ENCODE results near the gene PAPPA.

Gene PAPPA

DNA sequence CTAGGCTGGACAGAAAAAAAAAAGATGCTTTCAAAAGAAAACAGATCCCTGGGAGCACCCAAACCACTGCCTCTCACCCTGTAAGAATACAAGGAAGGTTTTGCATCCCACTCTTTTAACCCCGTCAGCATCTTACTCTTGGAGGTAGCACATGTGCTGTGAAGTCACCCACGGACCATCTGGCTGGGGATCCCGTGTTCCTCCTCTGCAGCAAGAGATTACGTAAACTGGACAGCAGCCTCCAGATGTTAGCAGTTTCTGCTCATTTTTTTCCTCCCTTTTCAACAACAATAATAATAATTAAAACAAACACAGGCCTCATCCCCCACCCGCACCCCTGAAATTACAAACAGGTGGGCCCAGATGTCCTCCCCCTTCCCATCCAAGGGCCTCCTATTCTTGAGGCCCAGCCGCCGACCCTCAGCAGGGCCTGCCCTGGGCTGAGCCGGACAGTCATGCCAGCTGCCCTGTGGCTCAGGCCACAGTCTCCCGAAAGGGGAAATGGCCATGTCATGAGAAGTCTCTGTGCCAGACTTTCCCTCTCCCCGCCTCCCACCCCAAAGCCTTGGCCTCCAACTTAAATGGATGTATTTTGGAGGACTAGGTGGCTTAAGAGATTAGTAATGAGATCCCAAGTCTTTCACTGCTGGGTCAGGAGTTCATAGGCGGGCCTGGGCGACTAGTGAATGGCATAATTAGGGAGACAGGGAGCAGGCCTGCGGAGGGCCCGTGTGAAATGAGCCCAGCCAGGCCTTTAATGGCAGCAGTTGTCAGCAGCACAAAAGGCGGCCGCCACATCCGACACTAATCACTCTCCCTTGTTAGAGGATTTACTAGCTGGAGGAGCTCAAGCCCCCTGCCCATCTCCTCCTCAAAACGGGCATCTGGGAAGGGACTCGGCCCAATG lies 165.1 kb downstream of the PAPPA start:
- peak; percentile 46 for DNase-seq (ENCODE audit: low read depth, low spot score)

- DNase-seq (ENCODE audit: low read depth, low spot score): no peak
These were observed 165.9 kb downstream of the PAPPA start for GRCh38 chr9:116319480-116319879.

GRCh38 chr9:116320290-116320689 lies 166.7 kb downstream of the PAPPA start:
- DNase-seq (ENCODE audit: low read depth, low spot score): no peak

DNA sequence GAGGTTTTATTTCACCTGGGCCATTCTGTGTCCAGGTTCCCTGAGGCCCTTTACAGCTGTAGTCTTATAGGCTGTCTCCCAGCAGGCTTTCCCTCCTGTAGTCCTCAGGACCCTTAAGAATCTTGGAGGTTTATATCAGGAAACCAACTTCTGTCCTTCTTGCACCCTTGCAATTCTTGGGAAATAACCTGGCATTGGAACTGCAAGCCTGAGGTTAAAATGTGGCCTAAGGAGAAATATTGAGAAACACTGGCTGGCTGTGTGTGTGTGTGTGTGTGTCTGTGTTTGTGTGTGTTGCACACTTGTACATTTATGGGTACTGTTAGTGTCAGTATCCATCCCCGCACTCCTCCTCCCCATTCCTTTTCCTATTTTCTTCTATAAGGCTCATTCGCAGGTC lies 168.9 kb downstream of the PAPPA start:
- peak; percentile 23 for DNase-seq (ENCODE audit: low read depth, low spot score)

DNA sequence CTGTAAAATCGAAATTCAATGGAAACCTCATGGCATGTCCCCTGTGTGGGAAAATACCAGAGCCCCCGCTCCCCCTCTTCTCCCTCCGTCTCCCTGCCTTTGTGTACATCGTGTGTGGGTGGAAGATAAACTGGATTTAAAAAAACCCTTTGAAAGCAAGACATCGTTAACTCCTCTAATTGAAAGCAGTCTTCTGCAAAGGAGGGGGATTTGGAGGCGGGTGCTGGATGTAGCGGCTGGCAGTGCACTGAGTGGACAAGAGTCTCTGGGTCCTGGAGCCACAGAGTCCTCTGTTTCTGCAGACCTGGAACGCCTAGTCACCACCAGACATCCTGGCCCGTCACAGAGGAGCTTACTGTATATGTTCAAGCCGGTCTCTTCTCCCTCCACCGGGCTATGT lies 169.4 kb downstream of the PAPPA start:
- peak; percentile 39 for DNase-seq (ENCODE audit: low read depth, low spot score)

GRCh38 chr9:116323571-116323970 lies 170.0 kb downstream of the PAPPA start:
- DNase-seq (ENCODE audit: low read depth, low spot score): no peak

GRCh38 chr9:116325924-116326323 lies 172.3 kb downstream of the PAPPA start:
- no peak for DNase-seq (ENCODE audit: low read depth, low spot score)

DNA sequence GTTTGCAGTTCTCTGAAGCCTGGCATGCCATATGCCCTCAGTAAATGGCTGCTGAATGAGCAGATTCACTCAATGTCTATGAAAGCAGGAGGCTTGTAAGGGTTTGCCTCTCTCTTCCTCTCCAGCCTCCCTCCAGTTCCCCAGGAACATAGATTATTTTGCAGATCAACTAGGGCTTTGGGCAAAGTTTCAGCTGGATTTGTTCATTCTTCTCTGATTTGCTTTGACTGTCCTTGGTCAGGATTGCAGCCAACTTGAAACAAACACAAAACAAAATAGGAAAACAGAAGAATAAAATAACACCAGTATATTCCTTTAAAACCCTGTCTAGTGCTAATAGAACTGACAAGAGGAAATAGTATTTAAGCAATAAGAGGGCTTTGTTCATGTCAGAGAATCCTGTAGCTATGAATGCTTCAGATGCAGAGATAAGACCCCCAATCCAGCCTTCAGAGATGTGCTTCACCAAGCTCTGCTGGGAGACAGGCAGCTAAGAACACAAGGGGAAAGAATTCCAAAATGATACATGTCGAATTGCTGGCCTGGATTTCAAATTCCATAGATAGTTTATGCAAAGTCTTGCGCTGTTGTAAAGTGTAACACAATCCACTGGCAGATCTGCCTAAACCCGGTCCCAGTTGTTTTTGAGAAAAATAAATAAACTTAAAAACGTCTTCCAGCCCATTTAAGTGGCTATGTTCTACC lies 174.3 kb downstream of the PAPPA start:
- peak; percentile 44 for DNase-seq (ENCODE audit: low read depth, low spot score)

DNA sequence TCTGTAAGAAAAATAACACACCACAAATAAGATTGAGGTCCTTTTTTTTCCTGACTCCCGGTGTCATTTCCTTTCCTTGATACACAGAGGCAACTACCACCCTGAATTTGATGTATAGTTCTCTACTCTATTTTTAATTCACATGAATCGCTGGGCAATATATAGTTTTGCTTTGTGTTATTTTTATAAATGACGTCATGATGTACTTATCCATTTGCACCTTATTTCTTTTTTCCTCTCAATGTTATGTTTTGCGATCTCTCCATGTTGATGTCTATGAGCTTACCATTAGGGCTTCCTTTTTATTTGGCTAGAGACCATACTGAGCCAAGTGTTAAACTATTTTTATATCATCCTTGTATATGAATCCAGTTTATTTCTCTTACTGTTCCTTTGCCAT lies 175.9 kb downstream of the PAPPA start:
- DNase-seq (ENCODE audit: low read depth, low spot score): no peak

DNA sequence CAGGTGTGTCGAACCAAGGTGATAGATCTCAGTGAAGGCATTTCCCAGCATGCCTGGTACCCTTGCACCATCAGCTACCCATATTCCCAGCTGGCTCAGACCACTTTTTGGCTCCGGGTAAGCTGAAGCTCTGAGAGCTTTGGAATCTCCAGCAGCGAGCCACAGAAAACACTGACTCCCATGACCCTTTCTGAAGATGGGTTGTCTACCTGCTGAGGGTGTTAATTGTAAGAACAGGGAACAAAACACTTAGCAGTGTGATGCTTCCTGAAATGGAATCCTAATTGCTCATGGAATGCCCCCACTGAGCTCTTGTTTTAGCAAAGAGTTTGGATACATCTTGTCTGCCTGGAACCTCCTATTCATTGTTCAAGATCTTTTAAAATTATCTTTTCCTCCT lies 177.7 kb downstream of the PAPPA start:
- DNase-seq (ENCODE audit: low read depth, low spot score): no peak

GRCh38 chr9:116332090-116332489 lies 178.5 kb downstream of the PAPPA start:
- no peak for DNase-seq (ENCODE audit: low read depth, low spot score)

- DNase-seq (ENCODE audit: low read depth, low spot score): no peak
These were observed 179.7 kb downstream of the PAPPA start for GRCh38 chr9:116333254-116333653.

- no peak for DNase-seq (ENCODE audit: low read depth, low spot score)
These were observed 181.1 kb downstream of the PAPPA start for GRCh38 chr9:116334546-116335150.

- no peak for DNase-seq (ENCODE audit: low read depth, low spot score)
These were observed 181.8 kb downstream of the PAPPA start for GRCh38 chr9:116335392-116335791.

DNA sequence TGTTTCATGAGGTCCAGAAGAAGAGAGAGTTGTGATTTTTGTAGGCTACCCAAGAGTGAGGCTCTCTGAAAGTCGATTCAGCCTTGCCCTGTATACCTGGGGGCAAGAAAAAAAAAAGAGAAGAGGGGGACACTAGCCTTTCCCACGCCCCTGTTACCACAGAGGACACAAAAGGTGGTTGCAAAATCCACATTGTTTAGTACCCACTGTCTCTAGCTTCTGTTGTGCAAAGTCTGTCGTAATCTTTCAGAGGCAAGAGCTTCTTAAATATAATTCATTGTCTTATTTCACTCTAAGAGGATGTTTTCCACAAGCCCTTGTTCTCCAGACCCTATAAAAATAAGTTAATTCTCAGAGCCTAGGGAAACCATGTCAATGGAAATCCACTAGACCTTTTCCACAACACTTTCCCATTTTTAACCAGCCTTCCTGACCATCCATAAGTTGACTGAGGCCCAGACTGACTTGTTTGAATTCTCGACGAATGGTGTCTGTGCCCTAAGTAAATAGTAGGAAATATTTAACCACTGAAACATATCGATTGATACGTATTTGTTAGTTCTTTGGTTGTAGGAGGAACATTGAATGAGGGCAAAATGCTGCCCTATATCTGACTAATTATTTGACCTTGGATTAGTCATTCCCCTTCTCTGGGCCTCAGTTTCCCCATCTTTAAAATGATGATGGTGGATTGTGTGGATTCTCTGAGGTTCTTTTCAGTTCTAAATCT lies 182.7 kb downstream of the PAPPA start:
- no peak for DNase-seq (ENCODE audit: low read depth, low spot score)

DNA sequence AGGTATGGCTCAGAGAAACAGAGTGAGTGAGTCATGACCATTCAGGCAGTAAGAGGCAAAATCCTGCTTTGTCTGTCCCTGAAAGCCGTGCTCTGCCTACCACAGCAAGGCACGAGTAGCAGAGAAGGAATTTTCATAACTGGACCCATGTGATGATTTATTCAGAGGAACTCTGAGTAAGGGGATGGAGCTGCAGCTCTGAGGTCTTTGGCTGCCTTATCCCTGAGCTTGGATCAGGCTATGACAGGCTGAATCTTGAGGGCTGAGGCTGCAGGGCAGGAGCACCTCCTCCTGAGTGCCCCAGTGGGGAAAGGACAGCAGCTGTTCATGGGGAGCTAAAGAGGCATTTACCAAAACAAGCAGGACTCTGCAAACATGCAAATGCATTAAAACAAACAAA lies 183.4 kb downstream of the PAPPA start:
- peak; percentile 89 for DNase-seq (ENCODE audit: low read depth, low spot score)

DNA sequence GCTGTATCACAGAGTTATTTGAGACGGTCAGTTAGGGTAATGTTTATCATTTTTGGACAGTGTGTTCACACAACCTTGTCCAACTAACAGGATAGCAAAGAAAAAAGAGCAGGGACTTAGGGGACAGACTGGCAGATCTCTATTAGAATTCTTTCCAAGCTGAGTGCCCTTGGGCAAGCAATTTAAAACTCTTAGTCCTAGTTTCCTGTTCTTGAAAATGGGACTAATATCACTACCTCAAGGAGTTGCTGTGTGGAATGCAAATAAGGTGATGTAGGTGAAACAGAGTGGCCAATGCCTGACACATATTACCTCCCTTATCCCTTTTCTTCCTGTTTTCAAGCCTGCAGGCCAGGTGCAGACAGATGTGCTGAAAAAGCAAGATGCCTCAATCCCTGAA lies 186.7 kb downstream of the PAPPA start:
- DNase-seq (ENCODE audit: low read depth, low spot score): no peak

GRCh38 chr9:116342061-116342460 lies 188.5 kb downstream of the PAPPA start:
- DNase-seq (ENCODE audit: low read depth, low spot score): no peak

DNA sequence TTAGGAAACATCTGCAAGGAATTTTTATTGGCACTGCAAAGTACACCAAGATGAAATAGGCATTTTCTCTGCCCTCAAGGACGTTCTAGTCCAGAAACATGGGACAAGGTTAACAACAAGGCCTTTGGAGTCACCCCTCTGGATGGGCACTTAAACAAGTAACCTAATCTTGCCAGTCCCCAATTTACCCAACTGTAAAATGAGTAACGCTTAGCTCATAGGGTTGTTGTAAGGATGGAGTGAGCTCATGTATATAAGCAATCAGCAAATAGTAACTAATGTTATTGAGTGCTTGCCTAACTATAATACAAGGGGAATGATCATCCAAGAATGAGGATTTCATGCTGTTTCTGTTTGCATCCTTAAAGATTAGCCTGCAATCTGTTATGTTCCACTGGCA lies 189.3 kb downstream of the PAPPA start:
- no peak for DNase-seq (ENCODE audit: low read depth, low spot score)

DNA sequence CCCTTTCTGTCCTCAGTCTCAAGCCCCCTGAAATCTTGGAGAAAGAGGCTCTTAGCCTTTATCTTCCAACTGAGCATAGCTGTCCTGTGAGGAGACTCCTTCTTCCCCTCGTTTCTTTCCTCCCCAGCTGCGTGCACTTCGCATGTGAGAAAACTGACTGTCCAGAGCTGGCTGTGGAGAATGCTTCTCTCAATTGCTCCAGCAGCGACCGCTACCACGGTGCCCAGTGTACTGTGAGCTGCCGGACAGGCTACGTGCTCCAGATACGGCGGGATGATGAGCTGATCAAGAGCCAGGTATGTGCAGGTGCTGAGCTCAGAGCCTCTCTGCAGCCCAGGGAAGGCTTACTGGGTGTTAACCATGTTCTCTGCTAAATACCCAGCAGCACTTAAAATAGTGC lies 190.8 kb downstream of the PAPPA start:
- DNase-seq (ENCODE audit: low read depth, low spot score): no peak

DNA sequence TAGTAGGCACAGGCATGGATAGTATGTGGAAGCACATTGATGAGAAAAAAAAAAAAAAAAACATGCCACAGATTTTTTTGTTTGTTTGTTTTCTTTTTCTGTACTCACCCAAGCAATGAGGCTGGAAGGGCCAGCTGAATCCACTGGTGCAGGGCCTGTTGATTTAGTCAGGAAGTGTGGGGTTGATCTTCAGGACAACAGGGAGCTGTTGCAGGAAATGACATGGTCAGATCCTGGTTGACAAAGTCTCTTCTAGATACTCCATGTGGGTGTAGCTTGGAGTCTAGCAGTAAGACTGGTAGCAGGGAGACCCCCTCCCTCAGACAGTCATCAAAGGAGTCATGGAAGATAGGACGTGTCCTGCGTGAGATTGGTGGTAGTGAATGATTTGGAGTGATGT lies 191.8 kb downstream of the PAPPA start:
- DNase-seq (ENCODE audit: low read depth, low spot score): no peak

GRCh38 chr9:116345817-116346216 lies 192.2 kb downstream of the PAPPA start:
- DNase-seq (ENCODE audit: low read depth, low spot score): no peak
